T-helper 22 cell (primary cell): ENCODE measurements around the gene TRNAU1AP.
"Not testable (repeated sequence)": the region's sequence is repeated elsewhere in the genome, so short reads cannot be mapped to it uniquely, and the experiment has no call there.

Experiments used
- DNase-seq: peaks from one replicate; pipeline ENCODE4 v3.0.0-alpha.2; 2020; ENCODE audit warnings: low read depth

Gene TRNAU1AP

DNA sequence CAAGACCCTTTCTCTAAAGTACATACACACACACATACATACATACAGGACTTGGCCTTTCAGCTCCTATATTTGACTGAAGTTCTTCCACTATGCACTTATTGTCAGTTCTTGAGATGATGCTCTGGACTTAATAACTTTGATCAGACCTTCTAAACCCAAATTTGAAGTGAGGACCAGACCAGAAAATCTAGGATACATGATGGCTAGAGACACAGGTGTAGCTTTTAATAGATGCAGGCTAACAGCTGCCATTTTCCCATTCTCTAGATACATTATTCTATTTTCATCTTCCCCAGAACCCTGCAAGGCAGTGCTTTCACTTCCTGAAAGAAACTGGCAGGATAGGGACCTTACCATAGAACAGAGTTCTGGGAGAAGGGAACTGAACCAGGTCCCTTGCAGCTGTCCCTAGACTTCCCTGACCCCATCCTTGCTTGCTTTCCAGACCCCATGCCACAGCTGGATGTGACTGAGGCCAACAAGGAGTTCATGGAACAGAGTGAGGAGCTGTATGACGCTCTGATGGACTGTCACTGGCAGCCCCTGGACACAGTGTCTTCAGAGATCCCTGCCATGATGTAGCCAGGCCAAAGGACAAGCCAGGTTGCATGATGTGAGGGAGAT lies 24.3 kb downstream of the TRNAU1AP start:
- no peak for DNase-seq

DNA sequence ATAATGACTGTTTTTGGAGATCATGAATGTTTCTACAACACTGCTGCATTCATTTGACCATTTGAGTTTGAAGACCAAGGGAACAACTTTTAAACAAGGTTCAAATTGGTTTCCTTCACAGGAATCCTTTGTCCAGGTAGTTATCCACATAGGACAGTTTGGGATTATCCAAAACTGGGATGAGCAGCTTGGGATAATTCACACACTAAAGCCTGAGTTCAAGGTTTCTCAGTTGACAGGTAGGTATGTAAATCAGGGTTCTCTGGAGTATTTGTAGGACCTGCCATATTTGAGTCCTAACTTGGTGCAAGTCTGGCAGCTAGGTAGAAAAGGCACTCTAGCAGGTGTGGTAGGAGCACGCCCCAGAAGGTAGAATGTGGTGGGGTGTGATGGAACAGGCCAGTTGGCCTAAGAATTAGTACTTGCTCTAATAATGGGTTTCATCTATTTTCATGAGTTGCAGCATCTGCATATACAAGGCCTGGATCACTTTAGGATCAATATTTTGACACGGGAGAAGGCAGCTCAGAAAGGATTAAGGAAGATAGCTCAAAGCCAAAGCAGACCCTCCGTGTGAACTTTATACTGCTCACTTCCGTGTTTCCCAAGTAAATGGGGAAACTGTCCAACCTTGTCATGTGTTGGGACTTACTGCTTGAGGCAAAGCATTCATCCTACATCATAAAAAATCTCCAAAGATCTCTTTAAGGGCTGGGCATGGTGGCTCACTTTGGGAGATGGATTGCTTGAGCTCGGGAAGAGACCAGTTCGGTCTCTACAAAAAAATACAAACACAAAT lies 25.1 kb downstream of the TRNAU1AP start:
- no peak for DNase-seq

DNA sequence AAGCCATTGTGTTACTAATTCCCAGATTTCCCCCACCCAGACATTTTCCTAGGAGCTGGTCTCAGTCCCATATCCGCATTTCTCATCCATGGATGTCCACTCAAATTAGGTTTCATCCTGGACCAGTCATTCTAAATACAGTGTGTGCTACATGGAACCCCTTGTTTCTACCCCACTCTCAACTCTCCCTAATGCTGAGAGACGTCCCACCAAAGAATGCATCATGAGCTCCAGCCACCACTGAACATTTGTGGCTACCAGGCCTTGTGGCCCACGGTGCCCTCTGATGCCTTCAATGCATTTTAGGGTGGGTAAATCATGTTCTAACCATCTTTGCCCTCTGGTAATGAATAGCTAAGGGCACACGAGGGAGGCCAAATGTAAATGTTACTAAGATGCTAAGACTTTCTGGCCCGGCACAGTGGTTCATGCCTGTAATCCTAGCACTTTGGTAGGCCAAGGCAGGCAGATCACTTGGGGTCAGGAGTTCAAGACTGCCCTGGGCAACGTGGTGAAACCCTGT lies 25.9 kb downstream of the TRNAU1AP start:
- DNase-seq = no peak

DNA sequence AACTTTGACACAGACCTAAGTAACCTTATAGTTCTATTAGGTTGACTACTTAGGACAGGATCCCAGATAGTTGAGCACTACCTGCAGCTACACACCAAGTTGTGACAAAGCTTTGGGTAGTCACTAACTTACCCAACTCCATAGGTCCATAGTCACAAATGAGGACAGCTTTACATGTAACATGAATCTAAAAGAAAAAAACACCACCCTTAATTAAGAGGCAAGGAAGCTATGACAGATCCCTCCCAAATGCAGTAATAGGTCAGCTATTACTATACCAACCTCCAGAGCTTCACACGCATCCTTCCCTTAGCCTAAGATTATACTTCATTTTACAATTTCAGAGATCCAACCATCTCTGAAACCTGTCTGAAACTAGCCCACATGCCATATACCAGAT lies 26.5 kb downstream of the TRNAU1AP start:
- DNase-seq = no peak

DNA sequence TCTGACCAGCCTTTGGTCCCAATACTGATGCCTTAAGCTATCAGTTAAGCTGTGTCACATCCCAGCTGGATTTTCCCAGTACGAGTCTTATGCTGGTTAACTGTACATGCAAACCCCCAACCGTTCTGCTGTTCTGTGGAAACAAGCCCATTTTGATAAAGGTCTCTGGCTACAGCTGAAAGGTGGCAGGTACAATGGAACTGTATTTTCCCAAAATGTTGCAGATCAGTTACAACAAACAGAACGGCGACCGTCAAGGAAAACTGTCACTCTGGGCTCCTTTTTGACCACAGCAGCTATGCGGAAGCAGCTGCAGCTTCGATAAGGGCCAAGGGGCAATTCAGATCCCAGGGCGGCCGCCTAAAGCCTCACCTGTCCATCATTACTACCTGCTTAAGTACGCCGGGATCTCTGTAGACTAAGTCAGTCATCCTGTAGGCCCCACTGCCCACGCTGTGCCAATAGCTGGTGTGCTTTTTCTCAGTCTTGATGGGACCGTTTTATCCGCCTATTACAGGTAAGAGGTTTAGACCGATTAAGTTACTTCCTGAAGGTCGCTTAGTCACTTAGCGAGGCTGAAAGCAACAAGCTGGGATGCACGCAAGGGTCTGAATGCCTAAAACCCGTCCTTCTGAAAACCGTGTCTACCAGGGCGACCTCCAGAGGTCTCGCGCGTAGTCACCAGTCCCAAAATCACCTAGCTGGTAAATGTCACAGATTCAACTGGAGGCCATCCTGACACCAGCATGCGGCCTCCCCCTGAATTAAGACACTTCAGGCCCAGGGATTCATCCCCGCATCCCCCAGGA lies 28.0 kb downstream of the TRNAU1AP start:
- DNase-seq = peak; percentile 32

DNA sequence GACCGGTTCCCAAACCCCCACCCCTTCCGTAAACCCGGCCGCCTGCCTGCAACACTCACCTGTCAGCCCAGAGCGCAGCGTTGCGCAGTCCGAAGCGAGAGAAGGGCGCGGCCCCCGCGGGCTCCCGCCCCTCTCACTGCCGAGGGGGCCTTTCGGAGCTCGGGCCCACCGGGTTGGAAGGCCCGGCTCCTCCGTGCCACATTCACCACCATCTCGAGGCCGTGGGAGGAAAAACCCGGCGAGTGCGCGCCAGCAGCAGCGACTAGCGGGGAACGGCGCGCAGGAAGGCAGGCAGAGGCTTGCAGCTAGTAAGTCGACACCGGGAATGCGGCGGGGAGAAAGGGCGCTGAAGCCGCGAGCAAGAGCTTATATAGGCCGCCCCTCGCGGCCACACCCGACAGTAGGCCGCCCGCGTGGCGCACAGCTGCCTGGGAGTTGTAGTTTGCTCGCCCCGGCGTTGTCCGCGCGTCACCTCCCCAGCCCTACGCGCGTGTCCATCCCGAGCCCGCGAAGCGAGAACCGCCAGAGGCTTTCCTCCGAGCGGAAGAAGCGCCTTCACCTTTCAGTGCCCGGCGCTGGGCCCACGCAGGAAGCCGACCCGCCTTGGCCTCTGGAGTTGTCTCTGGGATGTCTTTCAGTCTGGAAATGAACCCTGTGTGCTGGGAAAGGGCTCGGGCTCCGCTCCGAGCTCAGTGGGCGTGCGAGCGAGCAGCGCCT lies 28.8 kb downstream of the TRNAU1AP start:
- peak; percentile 87 for DNase-seq

DNA sequence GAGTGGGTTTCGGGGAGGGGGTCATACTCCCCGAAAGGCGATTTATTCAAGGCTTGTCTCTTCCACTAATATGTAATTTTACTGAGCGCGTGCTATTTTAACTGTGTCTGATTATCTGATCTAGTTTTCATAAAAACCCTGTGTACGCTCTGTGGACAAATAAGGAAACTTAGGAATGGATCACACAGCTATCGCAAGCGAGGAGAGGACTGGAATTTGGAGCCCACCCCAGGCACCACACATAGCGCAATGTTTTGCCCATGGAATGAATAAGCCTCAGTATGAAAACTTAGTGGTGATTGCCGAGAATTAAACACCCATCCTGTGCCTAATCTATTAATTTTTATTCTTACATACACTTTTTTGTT lies 29.3 kb downstream of the TRNAU1AP start:
- DNase-seq = no peak

DNA sequence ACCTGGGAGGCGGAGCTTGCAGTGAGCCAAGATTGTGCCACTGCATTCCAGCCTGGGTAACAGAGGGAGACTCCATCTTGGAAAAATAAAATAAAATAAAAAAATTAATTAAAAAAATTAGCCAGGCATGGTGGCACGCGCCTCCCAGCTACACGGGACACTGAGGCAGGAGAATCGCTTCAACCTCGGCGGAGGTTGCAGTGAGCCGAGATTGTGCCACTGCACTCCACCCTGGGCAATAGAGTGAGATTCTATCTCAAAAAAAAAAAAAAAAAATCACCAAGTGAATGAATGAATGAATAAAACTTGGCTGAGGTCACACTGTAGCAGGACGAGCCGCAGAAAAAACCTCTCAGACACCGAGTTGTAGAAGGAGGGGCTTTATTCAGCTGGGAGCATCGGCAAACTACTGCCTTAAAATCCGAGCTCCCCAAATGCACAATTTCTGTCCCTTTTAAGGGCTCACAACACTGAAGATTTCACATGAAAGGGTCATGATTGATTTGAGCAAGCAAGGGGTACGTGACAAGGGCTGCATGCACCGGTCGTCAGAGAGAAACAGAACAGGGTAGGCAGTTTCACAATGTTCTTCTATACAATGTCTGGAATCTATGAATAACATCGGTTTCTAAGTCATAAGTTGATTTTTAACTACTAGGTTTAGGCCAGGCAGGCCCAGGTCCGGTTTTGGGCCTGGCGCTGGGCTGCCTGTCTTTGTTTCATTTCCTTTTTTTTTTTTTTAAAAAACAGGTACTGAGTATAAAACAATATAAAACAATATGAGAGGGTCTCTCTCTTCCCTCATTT lies 33.9 kb downstream of the TRNAU1AP start:
- not testable (repeated sequence) for DNase-seq

DNA sequence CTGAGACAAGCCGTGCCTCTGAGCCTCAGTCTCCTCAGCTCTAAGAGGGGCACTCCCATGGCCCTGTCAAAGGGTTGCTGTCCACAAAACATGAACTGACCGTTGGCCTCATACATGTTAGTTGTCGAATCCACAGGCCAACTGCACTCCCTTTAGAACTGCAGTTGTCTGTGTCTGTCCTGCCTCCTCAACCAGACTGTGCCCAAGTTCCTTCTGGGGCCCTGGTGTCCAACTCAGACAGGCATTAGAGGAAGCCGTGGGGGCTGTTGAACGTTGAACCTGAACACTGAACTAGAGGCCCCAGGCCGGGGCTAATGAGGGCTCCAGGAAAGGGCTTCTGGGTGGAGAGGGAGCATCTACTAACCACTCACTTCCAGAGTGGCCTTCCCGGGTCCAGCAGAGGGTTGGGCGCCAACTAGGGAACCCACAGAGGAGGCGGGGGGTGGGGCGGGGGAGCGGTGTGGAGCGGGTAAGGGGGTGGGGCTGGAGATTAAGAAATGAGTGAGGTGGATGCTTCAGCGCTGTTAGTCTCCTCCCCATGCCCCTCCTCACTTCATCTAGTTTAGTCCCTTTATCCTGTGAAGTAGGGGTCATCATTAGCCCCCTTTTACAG lies 38.9 kb downstream of the TRNAU1AP start, which contains the start of gene RAB42:
Gene RAB42, plus strand, starts transcription at position 558 of the 613 bp plus-strand sequence. CDS start 247 bp downstream, outside the sequence.
- DNase-seq = no peak

DNA sequence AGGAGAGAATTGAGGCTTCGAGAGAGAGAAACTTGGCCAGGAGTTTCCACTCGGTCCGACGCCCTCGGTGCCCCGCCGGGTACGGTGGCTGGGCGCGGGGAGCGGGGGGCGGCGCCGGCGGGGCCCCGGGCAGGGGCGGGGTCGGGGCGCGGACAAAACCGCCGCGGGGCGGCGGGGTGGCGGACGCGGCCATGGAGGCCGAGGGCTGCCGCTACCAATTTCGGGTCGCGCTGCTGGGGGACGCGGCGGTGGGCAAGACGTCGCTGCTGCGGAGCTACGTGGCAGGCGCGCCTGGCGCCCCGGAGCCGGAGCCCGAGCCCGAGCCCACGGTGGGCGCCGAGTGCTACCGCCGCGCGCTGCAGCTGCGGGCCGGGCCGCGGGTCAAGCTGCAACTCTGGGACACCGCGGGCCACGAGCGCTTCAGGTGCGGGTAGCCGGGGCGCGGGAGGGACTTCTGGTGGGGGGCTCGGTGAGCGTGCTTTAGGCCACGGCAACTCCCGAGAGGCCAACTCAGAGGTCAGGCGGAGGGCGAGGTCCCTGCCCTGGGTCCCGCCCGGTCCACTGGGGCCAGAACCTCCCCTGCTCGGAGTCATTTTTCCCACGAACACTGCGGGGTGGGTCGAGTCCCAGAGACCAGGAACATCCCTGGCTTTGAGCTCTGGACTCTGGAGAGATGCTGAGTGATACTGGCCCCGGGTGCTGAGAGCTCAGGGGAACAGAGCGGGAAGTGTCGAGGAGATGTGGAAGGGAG lies 39.6 kb downstream of the TRNAU1AP start:
- DNase-seq = no peak

DNA sequence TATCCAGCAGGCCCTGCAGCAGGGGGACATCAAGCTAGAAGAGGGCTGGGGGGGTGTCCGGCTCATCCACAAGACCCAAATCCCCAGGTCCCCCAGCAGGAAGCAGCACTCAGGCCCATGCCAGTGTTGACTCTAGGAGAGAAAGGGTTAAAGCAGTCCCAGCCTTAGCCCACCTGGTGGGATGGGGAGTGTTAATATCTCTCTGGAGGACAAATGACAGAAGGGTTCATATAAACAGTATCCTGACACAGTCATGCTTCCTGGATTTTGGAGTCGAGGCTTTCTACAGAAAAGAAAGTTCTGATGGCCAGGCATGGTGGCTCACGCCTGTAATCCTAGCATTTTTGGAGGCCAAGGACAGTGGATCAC lies 41.1 kb downstream of the TRNAU1AP start:
- not testable (repeated sequence) for DNase-seq

DNA sequence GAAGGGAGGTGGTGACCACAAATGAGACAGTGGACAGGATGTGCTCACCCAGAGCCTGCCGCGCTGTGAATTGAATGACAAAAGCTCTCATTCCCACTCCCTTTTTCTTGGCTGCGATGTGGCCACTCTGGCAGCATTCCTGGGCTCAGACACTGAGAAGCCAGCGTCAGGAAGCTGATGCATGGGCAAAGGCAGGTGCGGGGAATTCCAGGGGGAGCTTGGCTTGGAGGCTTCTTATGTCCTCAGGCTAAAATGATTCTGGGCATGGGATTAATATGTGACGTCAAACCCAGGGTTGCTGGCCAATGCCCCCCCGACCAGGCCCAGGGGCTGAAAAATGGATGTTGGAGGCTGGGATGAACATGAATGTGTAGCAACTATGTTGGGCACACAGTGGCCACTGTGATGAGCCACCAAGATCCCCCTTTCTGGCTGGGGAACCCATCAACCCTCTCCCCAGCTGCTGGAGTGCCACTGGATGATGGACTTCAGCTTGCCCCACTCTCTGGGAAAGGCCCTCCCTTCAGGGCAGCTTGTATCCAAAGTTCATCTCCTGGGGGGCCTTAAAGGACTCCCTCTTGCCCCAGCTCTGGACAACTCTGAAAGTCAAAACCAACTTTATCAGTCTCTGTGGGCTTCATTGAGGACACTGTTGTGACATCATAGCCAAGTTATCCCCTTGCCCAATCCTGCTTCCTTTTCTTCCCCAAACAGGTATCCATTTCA lies 42.0 kb downstream of the TRNAU1AP start:
- not testable (repeated sequence) for DNase-seq

DNA sequence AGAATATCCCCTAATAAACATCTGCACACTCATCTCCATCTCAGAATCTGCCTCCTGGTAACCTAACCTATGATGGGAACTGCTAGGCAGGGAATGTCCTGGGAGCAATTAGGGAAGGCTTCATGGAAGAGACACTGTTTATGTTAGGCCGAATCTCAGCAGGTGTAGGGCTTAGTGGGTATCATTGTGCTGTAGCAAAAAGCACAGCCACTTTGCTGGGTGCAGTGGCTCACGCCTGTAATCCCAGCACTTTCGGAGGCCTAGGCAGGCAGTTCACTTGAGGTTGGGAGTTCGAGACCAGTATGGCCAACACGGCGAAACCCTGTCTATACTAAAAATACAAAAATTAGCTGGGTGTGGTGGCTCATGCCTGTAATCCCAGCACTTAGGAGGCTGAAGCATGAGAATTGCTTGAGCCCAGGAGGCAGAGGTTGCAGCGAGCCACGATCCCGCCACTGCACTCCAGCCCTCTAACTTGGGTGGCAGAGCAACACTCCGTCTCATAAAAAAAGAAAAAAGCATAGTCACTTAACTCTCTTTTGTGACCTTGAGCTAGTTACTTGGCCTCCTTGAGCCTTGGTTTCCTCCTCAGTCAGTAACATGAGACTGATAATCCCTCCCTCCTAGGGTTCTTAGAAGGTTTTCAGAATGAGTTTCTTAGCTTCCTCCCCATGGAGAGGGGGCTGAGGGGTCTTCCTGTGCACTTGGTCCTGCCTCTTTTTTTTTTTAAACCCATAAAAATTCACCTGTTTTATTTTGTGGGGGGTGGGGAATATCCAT lies 42.7 kb downstream of the TRNAU1AP start:
- no peak for DNase-seq

DNA sequence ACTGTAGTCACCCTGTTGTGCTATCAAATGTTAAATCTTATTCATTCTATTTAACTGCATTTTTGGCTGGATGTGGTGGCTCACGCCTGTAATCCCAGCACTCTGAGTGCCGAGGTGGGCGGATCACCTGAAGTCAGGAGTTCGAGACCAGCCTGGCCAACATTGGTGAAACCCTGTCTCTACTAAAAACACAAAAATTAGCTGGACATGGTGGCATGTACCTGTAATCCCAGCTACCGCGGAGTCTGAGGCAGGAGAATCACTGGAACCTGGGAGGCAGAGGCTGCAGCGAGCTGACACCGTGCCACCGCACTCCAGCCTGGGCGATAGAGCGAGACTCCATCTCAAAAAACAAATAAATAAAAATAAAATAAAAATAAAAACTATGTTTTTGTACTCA lies 43.4 kb downstream of the TRNAU1AP start:
- not testable (repeated sequence) for DNase-seq

DNA sequence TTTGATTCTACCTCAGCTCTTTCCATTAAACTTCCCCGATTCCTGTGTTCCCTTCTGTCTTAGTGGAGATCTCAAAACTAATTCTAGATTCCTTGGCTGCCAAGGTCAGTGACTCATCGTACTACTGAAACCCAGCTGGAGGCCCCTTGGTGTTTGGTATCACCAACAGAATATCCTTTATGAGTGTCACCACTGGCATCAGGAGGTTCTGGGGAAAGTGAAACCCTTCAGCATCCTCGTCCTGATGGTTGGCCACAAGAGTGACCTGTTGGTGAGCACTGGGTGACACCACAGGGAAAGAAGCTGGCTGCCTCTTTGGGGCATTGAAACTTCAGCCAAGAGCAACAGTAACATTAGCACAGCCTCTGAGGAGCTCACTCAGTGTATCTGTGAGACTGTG lies 48.8 kb downstream of the TRNAU1AP start:
- no peak for DNase-seq

DNA sequence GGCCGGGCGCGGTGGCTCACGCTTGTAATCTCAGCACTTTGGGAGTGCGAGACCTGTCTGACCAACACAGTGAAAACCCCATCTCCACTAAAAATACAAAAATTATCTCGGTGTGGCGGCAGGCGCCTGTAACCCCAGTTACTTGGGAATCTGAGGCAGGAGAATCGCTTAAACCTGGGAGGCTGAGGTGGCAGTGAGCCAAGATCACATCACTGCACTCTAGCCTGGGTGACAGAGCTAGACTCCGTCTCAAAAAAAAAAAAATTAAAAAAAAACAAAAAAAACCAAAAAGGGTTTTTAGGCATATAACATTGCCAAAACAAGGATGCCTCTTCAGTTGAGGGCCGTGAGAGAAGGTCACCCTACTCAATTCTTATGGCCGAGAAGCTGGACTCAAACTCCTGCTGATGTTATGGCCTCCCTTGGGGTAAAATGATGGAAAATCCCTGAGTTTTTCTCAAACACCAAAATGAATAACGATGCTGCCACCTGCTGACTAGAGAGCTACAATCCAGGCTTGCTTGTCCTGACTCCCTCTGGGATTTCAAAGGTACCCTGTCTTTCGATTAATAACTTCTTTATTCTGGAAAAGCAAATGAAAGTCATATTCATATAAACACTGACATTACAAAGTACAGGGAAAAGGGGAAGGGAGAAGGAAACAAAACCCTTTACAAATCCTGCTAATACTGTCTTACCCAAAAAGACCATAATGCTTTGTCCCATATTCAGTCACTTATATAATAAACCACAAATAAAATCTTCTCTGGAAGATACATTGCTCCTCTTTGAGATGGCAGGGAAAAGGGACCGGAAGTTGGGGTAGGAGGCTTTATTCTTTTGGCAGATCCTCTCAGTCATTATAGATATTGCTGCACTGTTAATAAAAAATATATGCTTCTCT lies 49.9 kb downstream of the TRNAU1AP start:
- no peak for DNase-seq

DNA sequence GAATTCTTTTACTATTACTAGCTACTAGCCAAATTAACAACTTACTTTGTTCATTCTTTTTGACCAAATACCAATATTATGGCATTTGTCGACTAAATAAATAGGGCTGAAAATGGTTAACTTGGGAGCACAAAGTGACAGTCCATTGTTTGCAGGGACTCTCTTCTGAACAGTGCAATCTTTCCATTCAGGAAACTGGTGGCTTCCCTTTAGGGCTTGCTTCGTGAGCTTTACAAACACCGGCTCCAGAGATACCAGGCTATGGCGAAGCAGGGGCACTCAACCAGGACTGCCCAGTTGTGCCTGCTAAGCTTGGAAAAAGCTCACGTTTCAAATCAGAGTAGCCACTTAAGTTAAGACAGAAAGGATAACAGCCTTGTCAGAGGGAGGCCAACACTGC lies 51.5 kb downstream of the TRNAU1AP start:
- DNase-seq = no peak
